GM21528 (cell line): ENCODE measurements around the gene ITGA11.

Source experiments
- ATAC-seq: cut with Tn5 transposase; IDR thresholded peaks from one replicate; pipeline ENCODE4 v1.9.1; 2021; ENCODE audit warnings: mild to moderate bottlenecking, moderate library complexity; ENCODE audit not compliant: unreplicated experiment, low FRiP score

ITGA11 gene

DNA sequence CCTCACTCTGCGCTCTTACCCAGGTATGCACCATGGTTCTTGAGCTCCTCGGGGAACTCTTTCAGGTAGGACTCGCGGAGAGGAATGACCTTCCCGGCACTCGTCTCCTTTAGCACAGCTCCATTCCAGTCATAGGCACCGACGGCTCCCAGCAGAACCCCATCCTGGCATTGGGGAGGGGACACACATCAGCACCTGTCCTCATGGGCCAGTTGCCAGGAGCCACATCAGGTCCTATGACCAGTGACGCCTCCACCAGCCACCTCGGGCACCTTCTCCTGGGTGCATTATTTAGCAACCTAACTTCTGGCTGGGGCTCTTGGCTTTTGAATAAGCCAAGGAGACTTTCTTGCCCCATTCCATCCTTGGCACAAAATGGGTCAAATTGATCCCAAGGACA lies 92.5 kb downstream of the ITGA11 start:
- ATAC-seq, result no peak

DNA sequence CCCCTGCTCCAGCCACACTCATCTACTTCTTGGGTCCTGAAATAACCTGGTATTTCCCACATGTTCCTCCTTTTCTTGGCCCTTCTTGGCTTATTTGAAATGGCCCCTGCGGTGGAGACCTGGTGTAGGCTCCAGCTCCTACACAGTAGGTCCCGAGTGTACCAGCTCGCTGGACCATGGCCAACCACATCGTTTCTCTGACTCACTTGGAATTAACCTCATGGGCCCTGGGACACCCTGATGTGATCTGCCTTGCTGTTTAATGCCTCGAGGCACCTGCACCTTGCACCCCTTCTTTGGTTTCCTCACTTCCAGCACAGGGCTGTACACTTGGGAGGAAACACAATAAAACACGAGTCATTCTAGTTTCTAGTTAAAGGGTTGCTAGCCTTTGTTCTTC lies 94.1 kb downstream of the ITGA11 start:
- ATAC-seq, result no peak

DNA sequence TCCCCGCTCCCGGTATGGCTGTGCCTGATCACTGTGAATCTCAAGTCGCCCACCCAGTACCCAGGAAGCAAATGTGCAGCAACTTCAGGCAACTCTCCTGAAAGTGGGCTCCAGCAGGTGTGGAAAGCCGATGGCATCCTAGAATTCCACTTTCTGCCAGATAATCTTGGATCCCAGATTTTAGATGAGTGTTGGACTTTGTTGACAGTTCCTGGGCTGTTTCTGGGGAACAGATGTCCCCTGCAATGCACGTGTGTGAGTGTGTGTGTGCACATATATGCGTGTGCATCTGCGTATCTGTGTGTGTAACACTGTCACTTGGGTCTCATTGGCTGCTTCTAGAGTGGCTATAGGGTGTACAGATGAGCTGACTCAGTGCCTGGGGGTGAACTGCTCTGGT lies 95.4 kb downstream of the ITGA11 start:
- no peak for ATAC-seq

DNA sequence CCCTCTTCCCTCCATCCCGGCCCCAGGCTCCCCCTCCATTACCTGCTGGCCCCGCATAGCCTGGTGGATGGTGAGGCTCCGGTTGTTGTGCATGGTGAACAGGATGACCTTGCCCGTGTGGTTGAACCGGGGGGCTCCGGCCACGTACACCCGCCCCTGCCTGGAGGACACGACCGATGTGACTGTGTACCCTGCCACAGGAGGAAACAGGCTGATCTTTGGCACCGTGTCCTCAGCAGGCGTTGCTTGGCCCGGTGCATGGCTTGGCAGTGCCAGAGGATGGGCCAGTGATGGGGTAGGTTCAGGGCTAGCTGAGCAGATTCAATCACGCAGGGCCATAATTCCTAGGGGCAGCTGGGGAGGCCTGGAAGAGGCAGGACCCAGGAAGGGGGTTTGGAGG lies 96.3 kb downstream of the ITGA11 start:
- no peak for ATAC-seq

DNA sequence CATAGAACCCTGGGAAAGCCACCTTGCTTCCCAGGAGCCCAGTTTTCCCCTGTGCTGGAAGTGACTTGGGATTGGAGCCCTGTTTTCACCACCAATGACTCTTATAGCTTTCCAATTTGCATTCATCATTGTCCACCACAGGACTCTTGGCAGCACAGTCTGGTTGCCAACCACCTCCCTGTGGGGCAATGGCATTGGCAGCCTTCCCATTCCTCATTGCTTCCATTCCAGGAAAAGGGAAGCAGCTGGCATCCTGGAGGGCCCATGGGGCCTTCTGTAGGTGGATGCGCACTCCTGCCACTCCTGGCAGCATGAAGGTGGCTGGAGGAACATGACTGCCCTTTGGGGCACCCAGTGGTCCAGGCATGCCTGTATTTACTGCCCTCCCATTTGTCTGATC lies 96.7 kb downstream of the ITGA11 start:
- ATAC-seq, result no peak

DNA sequence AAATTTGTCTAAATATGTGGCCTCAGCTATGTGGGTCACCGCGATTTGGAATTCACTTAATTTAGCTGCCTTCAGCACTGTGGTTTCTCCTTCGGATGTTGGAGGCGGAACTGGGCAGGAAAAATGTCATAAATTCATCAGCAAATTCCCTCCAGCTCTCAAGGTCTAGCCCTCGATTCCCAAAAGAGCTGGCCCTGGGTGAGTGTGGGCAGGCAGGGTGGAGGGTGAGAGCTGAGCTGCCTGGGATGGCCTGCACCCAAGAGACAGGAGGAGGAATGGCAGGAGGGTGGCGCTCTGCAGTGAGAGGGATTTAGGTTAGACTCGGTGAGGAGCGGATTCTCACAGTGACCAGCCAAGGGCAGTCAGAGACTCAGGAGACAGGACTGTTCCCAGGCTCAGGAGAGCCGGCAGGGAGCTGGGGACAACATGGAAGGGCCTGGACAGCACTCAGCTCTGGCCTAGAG lies 97.3 kb downstream of the ITGA11 start:
- ATAC-seq, result no peak

DNA sequence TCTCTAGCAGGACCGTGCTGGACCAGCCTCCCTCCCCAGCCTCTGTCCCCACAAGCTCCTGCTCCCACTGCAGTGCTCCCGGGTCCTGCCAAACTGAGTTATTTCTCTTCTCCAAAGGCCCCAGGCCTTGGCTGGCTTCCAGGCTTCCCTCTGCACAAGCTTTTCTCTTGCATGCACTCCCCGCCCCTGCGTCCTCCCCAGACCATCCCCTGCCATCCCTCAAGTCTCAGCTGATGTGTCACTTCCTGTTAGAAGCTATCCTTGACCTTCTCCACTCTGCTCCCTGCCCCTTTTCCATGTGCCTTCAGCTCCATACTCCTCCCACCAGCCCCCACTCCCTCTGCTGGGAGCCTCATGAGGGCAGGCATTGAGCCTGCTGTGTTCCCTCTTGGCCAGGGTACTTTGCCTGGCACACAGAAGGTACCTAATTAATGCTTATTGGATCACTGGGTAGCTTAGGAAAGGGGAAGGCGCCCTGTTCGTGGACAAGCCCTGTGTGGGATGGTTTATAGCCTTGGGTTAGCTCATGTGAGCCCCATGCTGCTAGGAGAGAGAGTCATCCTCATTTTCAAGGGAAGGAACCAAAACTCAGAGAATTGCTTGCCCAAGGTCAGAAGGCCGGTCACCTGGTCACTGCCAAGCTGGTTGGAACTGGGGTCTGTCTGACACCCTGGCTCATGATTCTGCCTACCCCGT lies 98.0 kb downstream of the ITGA11 start:
- no peak for ATAC-seq

DNA sequence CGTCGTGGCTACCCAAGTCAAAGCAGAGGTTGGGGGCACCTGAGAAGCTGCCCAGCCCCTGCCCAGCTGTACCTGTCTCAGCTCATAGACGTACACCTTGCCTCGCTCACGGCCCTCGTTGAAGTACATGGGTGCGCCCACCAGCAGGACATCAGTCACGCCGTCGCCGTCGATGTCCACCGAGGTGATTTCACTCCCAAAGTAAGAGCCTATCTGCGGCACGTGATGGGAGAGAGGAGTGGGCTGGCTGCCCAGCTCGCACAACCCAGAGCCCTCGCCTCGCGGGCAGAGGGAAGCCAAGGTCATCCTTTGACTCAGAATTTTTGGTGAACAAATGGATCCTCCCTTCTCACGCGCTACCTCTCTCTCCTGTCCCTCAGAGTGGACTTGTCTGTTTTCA lies 99.7 kb downstream of the ITGA11 start:
- no peak for ATAC-seq

DNA sequence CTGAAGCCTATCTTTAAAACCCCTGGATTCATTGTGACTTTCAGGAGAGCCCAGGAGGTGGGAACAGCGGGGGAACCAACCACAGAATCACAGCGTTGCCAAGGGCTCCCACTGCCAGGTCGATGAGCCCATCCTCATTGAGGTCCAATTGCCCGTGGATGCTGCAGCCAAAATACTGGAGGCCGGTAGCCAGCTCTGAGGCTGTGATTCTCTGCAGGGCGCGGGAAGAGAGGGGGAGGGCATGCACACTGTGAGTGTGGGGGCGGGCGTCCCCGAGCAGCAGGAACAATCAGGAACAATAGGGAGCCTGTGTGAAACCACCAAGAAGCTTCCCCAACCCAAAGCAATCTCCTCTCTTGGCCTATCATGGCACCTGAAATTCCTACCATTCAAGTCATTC lies 101.1 kb downstream of the ITGA11 start:
- no peak for ATAC-seq

DNA sequence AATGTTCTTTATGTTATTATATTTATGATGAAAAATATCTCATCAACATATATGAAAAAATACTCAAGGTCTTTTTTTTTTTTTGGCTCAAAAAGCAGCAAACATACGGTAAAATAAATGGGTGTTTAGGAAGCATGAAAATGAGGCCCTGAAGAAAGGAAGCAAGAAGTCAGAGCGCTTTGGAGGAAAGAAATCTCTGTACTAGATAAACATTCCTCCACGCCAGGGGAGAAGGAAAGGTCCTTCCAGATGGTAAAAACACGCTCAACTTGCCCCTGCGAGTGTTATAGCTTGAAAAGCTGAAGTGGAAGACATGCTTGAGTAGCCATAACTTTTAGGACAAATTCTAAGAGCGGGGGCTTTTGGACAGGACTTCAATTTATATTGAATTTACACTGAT lies 101.5 kb downstream of the ITGA11 start:
- ATAC-seq, result no peak

DNA sequence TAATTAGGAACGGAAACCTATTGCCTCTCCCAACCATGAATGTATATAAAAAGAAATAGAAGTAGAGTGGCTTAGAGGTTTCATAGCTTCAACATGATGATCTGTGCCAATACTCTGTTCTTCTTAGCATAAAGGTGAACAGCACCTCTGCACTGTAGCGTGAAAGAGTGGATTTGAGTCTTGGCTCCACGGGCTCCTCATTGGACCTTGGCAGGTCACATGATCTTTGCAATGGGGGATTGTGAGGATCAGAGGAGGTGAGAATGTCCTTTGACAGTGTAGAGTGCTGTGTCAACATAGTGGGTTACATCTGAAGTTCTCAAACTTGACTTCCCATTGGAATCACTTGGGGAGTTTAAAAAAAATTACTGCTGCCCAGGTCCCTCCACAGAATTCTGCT lies 103.0 kb downstream of the ITGA11 start:
- ATAC-seq, result no peak

DNA sequence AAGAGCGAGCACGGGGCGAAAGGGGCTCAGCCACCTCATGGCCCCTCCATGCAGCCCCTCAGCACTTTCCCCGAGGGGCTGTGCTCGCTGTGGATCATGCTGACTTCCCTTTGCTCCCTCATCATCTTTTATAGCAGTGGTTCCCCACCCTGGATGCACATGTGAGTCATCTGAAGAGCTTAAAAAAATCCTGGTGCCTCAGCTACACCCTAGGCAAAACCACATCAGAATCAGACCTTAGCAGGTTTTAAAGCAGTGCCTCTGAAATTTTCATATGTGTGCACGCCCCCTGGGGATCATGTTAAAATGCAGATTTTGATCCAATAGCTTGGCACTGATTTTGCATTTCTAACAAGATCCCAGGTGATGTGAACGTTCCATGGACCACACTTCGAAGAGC lies 103.5 kb downstream of the ITGA11 start:
- ATAC-seq, result no peak

DNA sequence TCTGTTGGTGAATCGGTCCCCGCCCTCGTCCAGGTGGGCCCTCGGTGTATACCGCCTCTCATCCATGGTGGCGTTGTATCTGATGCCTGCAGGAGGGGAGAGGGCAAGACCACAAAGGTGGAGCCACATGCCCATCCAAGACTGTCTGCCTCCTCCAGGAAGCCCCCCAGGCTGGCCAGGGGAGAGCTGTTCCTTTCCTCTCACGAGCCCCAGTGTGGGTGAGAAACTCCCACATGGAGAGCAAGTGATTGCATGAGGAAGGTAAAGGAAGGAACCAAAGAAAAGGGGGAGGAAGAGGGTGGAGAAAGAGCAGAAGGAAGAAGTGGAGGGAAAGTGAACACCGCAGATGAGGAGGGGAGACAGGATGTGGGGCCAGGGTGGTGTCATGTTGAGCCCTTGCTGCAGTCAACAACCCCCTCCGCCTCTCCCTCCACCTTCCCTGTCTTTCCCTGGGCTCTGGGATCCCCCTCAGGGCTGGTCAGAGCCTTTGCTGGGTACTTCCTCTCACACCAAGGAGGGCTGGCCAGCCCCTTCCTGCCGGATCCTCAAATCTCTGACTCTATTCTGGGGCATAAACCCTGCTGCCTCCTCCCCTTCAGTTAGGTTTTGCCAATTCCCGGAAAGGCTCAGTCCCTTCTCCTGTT lies 105.1 kb downstream of the ITGA11 start:
- no peak for ATAC-seq

DNA sequence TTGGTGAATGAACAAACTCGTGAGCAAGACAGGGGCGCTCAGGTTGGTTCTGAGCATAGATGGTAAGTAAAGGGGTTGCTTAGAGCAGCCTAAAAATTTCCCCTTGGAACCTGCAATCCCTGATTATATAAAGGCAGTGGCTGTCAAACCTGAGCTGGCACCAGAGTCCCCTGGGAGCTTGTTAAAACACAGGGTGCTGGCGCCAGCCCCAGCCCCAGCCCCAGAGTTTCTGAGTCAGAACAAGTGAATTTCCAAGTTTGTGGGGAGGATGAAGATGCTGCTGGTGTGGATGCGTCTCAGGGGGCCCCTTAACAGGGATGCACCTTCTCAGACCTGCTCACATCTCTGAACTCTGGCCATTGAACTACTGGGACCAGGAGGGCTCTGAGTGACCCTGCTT lies 106.2 kb downstream of the ITGA11 start:
- no peak for ATAC-seq

DNA sequence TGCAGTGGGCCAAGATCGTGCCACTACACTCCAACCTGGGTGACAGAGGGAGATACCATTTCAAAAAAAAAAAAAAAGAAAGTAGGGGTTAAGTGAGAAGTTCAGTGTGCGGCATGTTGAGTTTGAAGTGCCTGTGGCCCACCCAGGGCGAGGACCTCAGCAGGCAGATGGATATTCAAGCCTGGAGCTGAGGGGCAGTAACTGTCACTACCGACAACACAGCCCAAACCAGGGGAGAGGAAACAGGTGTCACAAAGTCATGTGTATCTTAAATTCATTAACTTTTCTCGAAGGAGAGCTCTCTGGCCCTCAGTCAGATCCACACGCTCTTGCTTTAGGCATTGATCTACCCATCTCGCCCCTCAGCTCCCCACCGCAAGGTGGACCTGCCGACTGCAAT lies 109.2 kb downstream of the ITGA11 start:
- ATAC-seq, result no peak

DNA sequence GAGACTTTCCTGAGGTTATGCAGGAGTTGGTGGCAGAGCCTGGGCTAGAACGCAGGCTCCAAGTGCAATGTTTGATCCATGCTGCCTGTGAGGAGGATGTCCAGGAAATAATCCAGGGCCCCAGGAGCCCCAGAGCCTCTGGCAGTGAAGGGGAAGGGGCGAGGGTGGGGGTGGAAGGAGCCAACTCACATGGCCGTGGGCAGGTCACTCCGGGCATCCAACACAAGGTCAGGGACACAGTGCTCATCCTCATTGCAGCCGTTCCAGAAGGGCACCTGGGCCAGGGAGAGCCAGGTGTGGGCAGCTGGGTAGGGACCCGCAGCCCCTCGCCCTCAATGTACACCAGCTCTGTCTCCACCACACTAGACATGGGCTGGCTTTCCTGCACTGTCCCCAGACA lies 110.7 kb downstream of the ITGA11 start:
- no peak for ATAC-seq

DNA sequence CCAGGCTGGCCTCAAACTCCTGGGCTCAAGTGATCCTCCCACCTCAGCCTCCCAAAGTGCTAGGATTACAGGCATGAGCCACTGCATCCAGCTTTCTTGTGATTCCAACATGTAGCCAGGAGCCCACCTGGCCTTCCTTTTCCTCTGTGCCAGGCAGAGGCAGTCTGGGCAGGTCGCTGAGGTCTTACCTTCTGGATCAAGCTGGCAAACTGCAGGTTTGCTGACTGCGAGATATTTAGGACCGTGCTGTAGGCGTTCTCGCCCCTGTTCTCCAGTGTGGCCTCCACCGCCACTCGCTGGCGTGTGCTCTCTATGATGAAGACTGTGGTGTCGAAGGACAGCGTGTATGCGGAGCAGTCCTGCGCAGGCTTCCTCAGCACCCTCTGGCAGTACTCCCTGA lies 112.0 kb downstream of the ITGA11 start:
- no peak for ATAC-seq

DNA sequence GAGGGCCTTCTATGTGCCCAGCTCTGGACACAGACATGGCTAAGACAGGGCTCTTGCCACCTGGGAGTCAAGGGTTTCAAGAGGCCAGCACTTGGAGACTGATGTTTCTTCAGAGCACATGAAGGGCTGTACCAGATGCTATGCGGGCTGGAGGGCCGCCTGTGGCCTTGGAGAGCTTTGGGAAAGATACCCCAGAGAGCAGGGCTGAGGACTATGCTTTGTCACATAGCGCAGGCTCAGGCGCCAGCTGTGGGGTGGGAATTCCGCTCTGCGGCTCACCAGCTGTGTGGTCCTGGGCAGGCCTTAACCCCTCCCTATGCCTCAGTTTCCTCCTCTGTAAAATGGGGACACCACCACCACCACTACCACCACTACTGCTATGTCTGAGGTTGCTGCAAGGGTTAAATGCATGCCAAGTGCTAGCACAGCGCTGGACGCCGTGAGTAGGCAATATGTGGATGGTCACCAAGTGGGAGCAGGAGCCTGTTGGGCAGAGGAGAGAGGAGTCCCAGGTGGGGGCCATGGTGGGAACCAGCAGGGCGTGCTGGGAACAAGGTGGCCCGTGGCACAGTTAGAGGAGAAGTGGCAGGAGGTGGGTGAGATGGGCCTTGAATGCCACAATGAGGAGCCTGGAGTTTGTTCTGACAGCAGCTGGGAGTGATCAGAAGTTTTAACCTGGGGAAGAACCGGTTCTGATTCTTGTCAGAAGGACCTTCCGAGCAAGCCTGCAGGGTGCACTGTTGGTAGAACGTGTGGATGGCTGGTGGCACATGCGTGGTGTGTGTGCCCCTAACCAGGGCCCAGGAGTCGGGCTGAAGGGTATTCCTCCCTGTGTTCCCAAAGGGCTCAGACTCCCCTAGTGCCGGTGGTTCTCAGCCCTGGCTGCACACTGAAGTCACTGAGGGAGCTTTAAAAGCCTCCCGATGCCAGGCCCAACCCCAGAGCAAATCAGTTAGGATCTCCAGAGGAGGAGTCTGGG lies 112.7 kb downstream of the ITGA11 start:
- ATAC-seq, result no peak

DNA sequence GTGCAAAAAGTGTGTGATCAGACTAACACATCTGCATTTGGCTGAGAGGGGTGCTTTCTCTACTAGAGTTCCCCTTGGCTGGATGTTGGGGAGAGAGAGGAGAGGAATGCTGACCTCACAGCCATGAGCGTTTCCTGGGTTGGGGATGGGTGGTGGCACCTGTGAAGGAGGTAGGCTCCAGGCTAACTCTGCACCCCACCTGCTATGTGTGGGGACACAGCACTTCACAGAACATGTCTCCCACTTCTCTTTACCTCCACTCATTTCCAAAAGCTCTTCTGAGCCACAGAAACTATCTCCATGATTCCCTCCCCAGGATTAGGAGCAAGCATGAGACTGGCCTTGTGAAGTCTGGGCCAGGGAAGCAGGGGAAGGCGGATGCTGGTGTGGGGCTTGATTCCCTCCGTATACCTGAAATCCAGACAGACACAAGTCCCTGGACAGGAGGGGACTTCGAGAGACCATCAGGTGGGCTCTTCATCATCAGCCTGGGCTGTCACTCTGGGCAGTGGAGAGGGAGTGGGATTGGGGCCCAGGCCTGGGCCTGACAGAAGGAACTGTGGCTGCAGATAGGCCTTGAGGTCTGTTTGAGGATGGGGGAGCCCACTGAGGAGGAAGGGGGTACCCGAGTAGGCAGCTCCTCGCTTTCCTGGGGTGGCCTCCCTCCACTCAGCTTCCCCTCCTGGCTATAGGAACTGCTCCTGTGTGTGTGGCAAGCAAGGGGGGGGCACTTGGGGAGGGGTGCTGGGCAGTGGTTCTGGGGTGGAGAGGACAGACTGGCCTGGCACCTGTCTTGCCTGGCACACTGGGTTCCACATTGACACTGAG lies 113.7 kb downstream of the ITGA11 start:
- ATAC-seq, result no peak

DNA sequence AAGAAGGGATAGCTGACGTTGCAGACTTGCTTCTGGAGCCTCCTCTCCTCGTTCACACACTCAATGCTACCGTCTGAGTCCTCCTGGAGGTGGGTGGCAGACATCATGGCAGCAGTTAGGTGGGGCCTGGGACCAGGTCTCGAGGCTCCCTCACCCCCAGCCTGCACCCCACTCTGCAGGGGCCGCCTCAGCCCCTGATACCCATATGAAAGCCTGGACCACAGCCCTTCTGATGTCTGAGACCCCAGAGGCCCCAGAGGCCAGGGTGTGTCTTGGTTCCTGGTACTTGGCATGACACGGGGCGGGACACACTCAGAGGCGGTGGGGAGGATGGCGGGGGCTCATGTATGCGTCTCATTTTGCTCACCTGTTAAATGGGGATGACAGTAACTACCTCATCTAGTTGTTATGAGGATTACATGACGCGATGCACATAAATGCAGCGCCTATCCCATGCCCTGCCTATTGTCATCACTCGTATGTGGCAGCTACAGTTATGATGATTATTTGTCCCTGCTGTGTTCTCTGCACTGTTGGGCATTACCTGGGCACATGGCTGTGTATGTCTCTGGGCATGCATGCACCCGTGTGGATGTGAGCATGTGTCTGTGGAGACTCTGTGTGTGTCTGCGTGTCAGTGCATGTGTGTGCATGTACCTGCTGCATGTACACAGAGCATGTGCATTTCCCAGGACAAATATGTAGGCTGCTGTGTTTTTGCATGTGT lies 114.5 kb downstream of the ITGA11 start:
- ATAC-seq, result no peak
